SIG-M5 treated with dmso at 0.1 percent for 504 hours (cell line): Measurements from ENCODE around the gene XRN1.
A peak's percentile ranks its signal among the peaks of the same experiment; 100 is the strongest.
"Not testable (repeated sequence)": the region's sequence is repeated elsewhere in the genome, so short reads cannot be mapped to it uniquely, and the experiment has no call there.

Experiments used
- DNase-seq: peaks from one replicate; lab custom pipeline; 2025; ENCODE audit not compliant: unreplicated experiment; lab: John Stamatoyannopoulos, UW

Gene XRN1, protein sequence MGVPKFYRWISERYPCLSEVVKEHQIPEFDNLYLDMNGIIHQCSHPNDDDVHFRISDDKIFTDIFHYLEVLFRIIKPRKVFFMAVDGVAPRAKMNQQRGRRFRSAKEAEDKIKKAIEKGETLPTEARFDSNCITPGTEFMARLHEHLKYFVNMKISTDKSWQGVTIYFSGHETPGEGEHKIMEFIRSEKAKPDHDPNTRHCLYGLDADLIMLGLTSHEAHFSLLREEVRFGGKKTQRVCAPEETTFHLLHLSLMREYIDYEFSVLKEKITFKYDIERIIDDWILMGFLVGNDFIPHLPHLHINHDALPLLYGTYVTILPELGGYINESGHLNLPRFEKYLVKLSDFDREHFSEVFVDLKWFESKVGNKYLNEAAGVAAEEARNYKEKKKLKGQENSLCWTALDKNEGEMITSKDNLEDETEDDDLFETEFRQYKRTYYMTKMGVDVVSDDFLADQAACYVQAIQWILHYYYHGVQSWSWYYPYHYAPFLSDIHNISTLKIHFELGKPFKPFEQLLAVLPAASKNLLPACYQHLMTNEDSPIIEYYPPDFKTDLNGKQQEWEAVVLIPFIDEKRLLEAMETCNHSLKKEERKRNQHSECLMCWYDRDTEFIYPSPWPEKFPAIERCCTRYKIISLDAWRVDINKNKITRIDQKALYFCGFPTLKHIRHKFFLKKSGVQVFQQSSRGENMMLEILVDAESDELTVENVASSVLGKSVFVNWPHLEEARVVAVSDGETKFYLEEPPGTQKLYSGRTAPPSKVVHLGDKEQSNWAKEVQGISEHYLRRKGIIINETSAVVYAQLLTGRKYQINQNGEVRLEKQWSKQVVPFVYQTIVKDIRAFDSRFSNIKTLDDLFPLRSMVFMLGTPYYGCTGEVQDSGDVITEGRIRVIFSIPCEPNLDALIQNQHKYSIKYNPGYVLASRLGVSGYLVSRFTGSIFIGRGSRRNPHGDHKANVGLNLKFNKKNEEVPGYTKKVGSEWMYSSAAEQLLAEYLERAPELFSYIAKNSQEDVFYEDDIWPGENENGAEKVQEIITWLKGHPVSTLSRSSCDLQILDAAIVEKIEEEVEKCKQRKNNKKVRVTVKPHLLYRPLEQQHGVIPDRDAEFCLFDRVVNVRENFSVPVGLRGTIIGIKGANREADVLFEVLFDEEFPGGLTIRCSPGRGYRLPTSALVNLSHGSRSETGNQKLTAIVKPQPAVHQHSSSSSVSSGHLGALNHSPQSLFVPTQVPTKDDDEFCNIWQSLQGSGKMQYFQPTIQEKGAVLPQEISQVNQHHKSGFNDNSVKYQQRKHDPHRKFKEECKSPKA (N-terminal part only)

DNA sequence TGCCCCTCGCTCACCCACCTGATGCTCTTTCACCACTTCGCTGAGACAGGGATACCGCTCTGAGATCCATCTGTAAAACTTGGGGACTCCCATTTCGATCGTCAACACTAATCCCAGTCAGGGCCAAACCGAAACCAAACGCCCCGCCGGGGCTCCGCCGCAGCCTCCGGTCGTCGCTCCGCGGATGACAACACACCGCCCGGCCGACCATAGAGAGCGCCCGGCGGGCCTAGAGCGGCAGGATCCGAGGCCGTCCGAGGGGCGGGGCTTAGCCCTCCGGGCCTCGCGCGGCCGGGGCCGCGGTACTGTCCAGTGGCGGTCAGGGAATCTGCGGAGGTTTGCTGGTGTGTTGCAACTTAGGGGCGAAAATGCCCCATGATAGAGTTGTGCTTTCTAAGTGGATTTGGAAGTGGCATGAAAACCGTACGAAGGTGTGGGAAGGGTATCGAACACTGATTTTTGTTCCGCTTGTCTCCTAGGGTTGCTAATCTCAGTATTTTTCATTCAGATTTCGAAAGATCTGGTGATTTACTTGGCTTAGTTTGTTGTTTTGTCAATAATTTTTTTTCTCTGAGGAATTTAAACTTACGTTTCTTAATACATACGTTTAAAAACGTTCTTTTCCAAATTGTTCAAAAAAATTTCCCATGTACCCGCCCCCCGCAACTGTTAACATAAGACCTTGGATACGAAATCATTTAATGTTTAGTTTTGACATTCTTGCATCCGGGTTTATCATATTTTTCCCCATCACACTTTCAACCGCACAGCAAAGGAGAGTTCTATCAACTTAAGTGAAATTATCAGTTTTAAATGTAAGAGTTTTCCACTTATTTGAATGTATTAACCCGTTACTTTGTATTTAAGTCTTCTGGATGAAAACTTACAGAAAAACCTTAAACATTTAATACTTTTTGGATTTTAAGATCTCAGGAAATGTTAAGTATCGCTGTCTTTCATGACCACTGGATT, at the start of gene XRN1:
TSS of gene XRN1 (minus strand) at position 186 of the 972 bp plus-strand sequence. CDS start at position 93, 93 bp downstream.
- DNase-seq = peak; percentile 84

GRCh38 chr3:142495103-142495502, 47.3 kb upstream of the XRN1 start:
- no peak for DNase-seq

DNA sequence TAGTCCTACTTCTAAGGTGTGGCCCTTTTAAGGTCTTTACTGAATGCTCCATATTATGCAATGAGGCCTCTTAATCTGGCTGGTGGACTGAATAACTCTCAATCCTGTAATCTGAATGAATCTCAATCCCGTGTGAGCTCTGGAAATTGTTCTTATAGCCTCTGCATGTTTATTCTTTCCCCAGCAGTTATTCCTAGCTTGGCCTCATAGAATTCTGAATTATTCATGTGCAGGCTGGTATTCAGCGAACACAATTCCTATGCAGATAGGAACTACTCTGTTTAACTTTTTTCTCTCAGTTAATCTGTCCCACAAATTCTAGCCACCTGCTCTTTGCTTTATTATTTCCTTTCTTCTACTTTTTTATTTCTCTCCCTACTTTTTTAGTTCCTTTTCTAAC, 44.3 kb upstream of the XRN1 start:
- no peak for DNase-seq

- DNase-seq = no peak
These were observed 41.9 kb upstream of the XRN1 start for GRCh38 chr3:142489572-142490323.

- no peak for DNase-seq
These were observed 37.1 kb upstream of the XRN1 start for GRCh38 chr3:142484912-142485435.

GRCh38 chr3:142481196-142481595, 33.4 kb upstream of the XRN1 start:
- no peak for DNase-seq

- DNase-seq = no peak
These were observed 23.0 kb upstream of the XRN1 start for GRCh38 chr3:142470826-142471225.

GRCh38 chr3:142468456-142468855, 20.6 kb upstream of the XRN1 start:
- no peak for DNase-seq

GRCh38 chr3:142467768-142468167, 19.9 kb upstream of the XRN1 start:
- no peak for DNase-seq

- no peak for DNase-seq
These were observed 12.9 kb upstream of the XRN1 start for GRCh38 chr3:142460689-142461088.

- DNase-seq = no peak
These were observed 12.1 kb upstream of the XRN1 start for GRCh38 chr3:142459929-142460328.

- no peak for DNase-seq
These were observed 11.3 kb upstream of the XRN1 start for GRCh38 chr3:142459096-142459495.

GRCh38 chr3:142450881-142451280, 3.0 kb upstream of the XRN1 start:
- no peak for DNase-seq

DNA sequence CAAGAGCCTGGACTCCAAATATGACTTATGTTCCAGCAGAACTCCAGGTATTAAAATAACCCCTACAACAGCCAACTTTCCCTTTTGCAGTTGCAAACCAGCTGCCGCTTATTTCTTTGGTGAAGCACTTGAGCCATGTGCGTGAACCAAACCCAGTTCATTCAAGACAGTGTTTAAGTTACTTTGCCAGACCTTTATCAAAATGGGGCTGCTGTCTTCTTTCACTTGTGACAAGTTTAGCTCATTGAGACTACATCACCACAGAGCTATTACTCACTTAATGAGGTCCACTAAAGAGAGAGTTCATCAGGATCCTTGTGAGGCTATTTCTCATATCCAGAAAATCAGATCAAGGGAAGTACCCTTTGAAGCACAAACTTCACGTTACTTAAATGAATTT, 2.4 kb upstream of the XRN1 start:
- no peak for DNase-seq

- DNase-seq = peak; percentile 35
These were observed 461 bp downstream of the XRN1 start for GRCh38 chr3:142447301-142447851.

DNA sequence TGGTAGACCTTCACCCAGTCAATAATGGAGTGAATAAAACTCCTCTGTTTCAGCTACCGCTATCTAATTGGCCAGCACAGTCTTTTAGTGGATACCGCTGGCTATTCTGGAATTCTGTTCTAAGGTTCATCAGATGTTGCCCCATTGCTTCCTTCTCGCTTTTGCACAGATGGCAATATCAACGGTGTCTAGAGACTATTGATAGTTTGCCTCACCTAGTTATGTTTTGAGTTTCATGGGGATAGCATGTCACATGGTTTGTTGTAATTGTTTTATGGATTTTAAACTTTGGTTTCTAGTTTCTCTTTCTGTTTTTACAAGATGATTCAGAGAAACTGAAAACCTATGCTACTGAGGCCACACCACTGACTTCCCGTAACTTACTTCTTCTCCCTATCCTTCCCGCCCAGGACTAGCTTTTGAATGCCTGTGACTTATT, 2.0 kb downstream of the XRN1 start:
- peak; percentile 79 for DNase-seq

DNA sequence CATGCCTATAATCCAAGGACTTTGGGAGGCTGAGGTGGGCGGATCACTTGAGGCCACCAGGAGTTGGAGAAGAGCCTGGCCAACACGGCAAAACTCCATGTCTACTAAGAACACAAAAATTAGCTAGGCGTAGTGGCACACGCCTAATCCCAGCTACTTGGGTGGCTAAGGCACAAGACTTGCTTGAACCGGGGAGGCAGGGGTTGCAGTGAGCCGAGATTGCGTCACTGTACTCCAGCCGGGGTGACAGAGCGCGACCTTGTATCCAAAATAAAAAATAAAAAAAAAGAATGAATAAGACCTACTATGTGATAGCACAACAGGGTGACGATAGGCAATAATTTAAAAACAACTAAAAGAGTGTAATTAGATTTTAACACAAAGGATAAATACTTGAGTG, 3.5 kb downstream of the XRN1 start:
- DNase-seq = no peak

- DNase-seq = not testable (repeated sequence)
These were observed 4.8 kb downstream of the XRN1 start for GRCh38 chr3:142443060-142443459.
